HG03378 (cell line): ENCODE measurements around the gene NMNAT2.

Source experiments
- ATAC-seq: cut with Tn5 transposase; IDR thresholded peaks from one replicate; pipeline ENCODE4 v1.9.1; 2021; ENCODE audit warnings: mild to moderate bottlenecking, moderate library complexity; ENCODE audit not compliant: unreplicated experiment

NMNAT2 gene

GRCh38 chr1:183218027-183218618, 200.1 kb downstream of the NMNAT2 start:
- no peak for ATAC-seq

- no peak for ATAC-seq
These were observed 202.2 kb downstream of the NMNAT2 start for GRCh38 chr1:183215936-183216335.

- ATAC-seq, result no peak
These were observed 203.0 kb downstream of the NMNAT2 start for GRCh38 chr1:183215076-183215720.

GRCh38 chr1:183214021-183214970, 203.9 kb downstream of the NMNAT2 start:
- ATAC-seq, result no peak

GRCh38 chr1:183212870-183213269, 205.3 kb downstream of the NMNAT2 start:
- no peak for ATAC-seq

GRCh38 chr1:183210681-183211080, 207.5 kb downstream of the NMNAT2 start:
- no peak for ATAC-seq

- ATAC-seq, result no peak
These were observed 208.5 kb downstream of the NMNAT2 start for GRCh38 chr1:183209533-183210158.

GRCh38 chr1:183206538-183207122, 211.6 kb downstream of the NMNAT2 start:
- no peak for ATAC-seq

GRCh38 chr1:183205196-183205781, 212.9 kb downstream of the NMNAT2 start:
- no peak for ATAC-seq

- ATAC-seq, result no peak
These were observed 215.1 kb downstream of the NMNAT2 start for GRCh38 chr1:183203094-183203493.

GRCh38 chr1:183200451-183200850, 217.7 kb downstream of the NMNAT2 start:
- no peak for ATAC-seq

- ATAC-seq, result no peak
These were observed 218.9 kb downstream of the NMNAT2 start for GRCh38 chr1:183199304-183199703.

- ATAC-seq, result no peak
These were observed 219.7 kb downstream of the NMNAT2 start for GRCh38 chr1:183198463-183198862.
